Colon (tissue), 2 donors: ENCODE measurements around the gene TTBK1.

Experiments used
- FAIRE-seq: peaks from 2 replicates; lab custom pipeline; 2012; peaks lifted over from hg19 to GRCh38; lab: Jason Lieb, UNC
- donor health status: control.
- donor health status: control.

Gene TTBK1

DNA sequence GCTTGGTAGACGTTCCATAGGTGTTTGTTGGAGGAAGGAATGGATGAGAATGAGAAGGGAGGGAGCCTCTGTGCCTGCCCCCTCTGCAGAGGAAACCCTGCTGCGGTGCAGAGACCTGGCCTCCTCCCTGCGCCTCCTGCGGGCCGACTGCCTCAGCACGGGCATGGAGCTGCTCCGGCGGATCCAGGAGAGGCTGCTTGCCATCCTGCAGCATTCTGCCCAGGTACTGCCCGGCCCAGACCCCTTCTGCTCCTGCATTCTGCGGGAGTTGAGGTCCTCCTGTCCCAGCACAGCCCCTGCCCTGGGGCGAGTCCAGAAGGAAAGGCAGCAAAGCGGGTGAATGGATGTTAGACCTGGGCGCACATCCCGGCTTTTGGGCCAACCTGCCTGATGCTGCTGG, 20.1 kb upstream of the TTBK1 start:
- FAIRE-seq: no peak

DNA sequence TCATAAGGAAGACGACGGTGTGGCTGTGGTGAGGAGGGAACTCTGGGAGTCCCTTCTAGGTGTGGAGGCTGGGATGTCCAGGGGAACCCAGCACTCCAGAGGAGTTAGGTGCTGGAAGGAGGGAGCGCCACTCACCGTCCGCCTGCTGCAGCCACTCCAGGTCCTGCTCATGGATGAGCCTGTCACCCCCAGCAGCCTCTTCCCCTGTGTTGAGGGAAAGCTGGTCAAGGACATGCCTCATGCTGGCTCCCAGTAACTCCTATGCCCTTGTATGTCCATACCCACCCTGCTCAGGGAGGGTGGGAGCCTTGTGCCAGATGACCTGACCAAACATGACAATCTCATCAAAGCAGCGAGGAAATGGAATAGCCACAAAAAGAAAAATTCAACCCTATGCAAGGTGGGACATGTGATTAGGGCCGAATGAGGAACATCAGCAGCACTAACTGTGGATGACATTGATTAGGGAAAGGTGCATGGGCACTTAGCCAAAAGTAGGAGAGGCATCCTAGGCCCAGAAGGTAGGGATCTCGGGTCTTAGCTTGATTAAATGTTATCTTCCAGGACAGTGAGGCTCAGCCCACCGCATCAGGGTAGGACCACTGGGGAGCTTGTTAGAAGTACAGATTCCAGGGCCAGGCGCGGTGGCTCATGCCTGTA, 17.0 kb upstream of the TTBK1 start:
- no peak for FAIRE-seq

DNA sequence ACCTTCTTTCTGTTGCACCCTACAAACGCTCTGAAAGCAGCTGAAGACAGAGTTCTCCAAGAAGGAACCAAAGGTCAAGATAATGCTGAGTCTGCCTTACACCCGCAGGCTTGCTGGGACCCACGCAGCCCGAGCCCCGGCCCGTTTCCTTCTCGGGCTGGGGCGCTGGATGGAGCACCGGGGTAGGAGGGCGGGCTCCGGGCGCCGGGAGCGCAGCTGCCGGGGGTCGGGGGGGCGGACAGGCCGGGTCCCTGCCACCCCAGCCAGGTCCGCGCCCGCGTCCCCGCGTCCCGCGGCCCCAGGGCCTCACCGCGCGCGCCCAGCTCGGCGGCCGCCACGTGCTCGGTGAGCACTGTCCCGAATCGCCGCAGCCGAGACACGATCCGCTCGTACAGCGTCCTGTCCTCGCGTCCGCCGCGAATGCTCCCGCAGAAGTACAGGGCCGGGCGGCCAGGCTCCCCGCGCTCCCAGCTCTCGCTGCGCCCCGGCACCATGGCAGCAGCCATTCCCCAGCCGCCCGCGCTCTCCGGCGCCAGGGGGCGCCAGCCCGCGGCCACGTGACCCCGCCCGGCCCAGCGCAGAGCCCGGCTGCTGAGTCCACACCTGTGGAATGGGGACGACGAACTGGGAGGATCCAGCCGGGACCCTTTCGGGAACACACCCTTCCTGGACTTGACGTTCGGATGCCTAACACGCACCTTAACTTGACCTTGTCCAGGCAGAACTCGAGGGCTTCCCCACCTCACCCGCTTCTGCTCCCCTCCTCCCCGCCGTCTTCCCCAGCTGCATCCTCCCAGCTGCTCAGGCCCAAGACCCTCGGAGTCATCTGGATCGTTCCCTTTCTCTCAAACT, 14.1 kb upstream of the TTBK1 start, which contains the start of gene DNPH1:
DNPH1 (minus strand) TSS at position 531 of the 852 bp plus-strand sequence; CDS start at position 506, 25 bp downstream.
- FAIRE-seq: no peak

DNA sequence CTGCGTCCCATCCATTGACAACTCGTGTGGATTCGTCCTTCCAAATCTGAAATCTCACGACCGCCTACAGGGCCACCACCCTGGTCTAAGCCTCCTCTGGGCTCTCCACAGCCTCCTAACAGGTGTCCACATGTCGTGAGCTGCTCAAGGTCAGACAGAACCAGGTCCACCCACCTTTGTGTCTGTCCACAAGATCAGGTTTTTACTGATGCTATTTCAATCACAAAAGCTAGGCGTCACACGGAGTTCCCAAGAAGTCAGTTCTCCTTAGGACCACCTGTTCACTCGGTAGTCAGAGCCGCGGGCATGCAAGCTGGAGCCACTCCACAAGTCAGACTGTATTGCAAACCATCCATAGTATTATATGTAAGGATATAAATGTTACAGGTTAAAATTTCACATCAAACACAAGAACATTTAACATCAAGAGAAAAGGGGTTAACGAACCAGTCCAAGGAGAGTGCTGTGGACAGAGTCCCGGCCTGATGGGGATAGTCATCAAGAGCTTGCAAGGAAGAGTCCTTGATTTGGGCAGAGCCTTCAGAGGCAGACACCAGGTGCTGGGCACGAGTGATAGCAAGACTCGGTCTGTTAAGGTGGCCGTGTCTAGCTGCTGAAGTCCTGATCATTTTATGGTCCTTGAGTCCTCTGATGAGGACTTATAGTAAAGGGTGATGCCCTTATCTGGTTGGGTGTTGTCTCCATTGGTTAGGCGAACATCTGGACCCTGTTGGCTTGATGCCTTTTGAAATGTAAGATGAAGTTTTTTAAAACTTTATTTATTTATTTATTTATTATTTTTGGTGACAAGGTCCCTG, 13.3 kb upstream of the TTBK1 start:
- no peak for FAIRE-seq

DNA sequence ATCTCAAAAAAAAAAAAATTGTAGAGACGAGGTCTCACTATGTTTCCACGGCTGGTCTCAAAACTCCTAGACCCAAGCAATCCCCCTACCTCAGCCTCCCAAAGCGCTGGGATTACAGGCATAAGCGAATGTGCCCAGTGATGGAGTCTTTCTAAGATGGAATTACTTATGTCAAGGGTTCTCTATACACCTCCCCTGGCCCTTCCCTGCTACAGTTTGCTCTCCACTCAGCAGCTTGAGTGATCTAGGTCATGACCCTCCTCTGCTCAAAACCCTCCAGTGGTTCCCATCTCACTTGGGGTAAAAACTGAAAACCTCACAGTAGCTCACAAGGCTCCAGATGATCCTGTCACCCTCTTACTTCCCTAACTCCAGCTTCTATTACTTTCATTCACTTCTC, 12.2 kb upstream of the TTBK1 start:
- FAIRE-seq: no peak

DNA sequence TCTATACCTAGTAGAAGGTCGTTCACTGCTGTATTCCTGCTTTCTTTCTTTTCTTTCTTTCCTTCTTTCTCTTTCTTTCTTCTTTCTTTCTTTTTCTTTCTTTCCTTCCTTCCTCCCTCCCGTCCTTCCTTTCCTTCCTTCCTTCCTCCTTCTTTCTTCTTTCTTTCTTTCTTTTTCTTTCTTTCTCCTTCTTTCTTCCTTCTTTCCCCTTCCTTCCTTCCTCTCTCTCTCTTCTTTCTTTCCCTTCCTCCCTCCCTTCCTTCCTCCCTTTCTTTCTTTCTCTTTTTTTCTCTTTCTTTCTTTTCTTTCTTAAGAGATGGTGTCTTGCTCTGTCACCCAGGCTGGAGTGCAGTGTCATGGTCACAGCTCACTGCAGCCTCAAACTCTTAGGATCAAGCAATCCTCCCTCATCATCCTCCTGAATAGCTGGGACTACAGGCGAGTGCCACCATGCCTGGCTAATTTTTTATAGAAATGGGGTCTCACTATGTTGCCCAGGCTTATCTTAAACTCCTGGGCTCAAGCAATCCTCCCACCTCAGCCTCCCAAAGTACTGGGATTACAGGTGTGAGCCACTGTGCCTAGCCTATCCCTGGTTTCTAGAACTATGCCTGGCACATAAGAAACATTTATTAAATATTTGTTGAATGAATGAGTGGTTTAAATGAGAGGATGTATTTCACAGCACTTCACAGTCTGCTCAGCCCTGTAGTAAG, 11.4 kb upstream of the TTBK1 start:
- no peak for FAIRE-seq

DNA sequence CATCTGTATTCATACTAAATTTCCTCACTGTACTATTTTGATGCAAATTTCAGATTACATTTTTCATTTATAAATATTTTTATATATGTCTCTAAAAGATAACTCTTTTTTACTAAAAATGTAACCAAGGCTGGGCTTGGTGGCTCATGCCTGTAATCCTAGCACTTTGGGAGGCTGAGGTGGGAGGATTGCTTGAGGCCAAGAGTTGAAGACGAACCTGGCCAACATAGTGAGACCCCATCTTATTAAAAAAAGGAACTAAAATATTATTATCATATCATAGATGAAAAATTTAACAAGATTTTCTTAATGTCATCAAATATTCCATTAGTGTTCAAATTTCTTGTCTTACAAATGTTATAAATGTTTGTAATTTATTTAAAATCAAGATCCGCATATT, 7.4 kb upstream of the TTBK1 start:
- FAIRE-seq: no peak

DNA sequence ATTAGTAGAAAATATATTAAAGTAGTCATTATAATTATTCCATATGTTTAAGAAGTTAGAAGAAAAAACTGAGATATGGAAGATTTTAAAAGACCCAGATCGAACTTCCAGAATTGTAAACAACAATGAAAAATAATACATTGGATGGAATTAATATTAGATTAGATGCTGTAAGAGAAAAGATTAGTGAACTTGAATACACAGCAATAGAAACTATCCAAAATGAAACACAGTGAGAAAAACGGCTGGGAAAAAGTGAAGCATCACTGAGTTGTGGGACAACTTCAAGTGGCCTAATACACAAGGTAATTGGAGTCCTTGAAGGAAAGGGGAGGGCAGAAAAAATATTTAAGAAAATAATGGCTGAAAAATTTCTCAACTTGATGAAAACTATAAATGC, 4.2 kb upstream of the TTBK1 start:
- no peak for FAIRE-seq

DNA sequence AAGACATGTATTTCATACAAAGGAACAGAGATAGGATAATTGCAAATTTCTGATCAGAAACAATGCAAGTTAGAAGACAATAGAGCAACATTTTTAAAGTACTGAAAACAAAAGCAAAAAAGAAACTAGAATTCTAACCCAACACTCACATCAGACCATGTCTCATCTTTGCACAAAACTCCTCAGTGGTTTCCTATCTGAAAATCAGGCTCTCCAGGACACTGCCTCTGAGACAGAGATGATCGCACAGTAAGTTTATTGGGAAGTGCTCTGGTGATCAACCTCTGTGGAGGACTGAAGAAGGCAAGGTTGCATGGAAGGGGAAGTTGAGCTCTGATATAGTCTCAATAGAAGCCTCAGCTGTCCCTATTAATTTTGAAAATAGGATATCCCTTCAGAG, 2.3 kb upstream of the TTBK1 start:
- no peak for FAIRE-seq

DNA sequence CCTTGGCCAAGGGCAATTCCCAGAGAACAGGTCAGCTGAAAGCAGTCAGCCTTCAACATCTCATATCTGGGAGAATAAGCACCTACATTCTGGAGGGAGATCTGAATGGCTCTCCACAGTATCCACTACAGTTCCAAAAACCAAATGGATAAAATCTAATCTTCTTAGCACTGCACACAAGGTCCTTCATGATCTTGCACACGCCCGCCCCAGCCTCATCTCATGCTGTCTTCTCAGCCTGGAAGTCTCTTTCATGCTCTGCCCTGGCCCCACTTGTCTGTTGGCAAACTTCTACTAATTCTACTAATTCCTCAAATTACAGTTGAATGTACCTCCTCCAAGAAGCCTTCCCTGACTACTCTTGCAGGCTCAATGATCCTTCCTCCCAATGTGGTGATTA, 1.8 kb upstream of the TTBK1 start:
- no peak for FAIRE-seq

DNA sequence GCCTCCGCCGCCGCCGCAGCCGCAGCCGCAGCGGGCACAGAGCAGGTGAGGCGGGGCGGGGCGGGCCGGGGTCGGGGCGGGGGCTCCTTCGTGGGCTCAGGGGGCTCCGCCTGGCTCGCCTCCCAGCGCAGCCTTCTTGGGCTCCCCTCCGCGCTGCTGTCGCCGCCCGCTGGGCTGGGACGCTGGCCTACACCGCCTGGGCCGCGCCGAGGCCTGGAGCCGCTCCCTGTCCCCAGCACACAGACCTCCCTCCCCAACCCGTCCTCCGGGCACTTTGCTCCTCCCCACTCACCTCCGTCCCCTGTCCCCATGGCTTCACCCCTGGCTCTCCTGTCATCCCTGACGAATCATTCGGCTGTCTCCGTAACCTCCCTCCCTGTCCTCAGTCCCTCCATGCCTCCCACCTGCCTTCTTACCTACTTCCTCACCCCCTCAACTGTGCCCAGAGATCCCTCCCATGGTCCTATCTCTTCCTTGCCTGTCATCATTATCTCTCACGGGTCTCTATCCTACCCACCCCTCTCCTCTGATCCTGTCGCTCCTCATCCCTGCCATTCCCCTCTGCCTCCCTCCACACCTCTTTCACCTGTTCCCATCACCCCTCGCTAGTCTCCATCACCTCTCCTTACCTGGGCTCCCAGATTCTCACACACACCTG, 512 bp downstream of the TTBK1 start:
- no peak for FAIRE-seq

DNA sequence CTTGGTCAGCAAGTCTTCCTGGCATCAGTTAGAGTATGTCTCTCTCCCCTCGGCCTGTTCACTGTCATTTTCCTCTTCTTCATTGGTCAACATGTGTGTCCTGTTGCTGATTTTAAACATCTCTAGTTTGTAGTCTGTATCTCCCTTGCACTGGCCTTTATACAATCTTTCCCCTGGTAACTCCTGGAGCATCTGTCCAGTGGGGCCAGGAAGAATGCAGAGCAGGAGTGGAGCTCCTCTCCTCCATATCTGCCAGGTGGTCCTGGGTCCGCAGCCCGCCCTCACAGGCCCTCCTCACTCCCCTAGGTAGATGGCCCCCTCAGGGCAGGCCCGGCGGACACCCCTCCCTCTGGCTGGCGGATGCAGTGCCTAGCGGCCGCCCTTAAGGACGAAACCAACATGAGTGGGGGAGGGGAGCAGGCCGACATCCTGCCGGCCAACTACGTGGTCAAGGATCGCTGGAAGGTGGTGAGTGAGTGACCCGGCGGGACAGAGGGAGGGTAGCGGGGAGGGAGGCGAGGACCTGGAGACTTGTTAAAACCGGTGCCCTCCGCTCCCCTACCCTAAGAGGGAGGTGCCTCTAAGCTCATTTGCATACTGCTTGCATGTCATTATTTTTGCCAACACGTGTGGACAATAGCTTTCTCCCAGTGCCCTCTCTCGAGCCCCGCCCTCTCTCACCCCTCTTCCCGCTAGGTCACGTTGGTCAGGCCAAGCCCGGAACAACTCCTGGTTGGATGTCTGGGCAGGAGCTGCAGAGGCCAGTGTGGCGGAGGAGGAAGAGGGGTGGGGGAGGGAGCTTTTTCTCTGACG, 3.2 kb downstream of the TTBK1 start:
- FAIRE-seq: no peak

DNA sequence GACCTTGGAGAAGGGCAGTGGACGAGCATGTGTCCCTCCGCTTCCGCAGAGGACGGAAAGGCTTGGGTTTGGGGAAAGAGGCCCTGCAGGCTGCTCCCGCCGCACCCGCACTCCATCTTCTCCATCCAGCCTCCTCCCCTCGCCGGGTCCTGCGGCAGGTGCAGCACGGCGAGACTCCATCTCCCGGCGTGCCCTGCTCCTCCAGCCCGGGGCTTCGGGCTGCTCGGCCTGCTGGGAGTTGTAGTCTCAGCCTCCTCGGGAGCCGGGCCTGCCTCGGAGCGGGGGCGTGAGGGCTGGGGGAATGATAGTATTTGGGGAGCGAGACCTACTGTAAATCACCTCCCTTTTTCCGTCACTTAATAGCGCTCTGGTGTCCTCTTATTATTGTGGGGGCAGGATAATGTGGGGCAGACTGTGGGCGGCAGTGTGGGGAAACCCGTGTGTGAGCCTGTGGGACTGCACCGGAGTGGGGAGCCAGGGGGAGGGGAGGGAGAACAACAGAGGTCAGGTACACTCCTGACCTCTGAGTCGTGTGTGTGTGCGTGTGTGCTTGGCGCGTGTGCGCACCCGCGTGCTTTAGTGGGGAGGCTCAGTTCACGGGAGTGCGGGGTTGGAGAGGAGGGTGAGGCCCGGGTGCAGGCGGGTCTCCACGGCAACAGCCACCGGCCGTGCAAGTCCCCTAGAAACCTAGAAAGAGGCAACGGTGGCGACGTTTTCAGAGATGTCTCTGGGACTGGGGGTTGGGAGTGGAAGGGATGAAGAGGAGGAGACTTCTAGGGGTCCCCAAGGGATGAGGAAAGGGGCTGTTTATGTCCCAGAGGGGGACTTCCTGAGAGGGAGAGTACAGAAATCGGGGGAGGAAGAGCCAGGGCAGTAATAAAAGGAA, 4.1 kb downstream of the TTBK1 start:
- no peak for FAIRE-seq

DNA sequence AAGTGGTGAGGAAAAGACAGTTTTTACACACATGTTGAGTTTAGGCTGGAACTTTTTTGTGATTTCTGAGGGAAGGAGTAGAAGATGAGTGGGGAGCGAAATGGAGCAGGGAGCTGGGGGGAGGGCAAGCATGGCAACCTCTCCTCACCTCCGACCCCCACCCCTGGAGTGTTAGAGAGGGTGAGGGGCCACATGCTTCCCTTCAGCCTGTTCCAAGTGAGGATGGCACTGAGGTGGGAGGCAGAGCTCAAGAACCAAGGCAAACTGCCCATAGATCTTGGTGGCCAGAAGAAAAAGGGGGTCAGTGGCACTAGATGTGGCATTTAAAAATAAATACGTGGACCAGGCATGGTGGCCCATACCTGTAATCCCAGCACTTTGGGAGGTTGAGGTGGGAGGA, 4.8 kb downstream of the TTBK1 start:
- no peak for FAIRE-seq

DNA sequence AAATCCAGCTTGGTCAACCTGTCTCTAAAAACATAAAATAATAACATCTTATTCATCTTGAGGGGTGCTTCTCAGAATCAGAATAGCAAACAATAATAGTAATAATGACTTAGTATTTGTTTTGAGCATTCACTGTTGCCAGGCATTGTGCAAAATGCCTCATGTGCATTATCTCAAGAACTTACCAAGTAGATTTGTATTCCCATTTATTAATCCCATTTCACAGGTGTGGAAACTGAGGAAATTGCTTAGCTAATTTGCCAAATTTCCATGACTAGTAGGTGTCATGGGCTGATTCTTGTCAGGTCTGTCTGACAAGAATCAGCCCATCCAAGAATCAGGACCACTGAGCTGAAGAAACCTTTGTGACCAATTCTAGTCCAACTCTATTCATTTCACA, 5.5 kb downstream of the TTBK1 start:
- FAIRE-seq: no peak

DNA sequence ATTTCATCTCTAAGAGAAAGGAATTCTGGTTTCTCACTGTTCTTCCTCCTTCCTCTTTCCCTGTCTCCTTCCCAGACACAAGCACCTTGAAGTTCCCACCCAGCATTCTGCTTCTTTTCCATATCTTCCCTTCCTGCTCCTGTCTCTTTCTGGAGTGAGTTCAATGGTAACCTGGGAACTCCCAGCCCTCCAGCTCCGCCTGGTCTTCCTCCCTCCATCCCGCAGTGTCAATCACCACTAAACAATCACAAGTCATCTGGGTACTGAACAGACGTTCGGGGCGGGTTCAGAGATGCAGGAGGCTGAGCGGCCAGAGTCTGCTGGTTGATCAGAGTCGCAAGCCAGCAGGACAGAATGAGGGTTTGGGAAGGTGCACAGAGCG, 7.7 kb downstream of the TTBK1 start:
- no peak for FAIRE-seq

DNA sequence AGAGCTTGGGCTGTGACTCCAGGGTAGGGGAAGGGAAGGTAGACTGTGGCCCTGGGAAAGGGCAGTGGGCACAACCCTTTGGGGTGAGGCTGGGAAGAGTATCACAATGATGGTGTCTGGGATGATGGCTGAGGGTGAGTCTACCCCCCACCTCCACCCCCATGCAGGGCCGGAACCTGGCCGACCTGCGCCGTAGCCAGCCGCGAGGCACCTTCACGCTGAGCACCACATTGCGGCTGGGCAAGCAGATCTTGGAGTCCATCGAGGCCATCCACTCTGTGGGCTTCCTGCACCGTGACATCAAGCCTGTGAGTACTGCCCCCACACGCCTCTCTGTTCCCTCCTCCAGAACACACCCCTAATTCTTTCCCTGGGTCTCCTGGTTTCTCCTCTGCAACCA, 10.1 kb downstream of the TTBK1 start:
- FAIRE-seq: no peak

DNA sequence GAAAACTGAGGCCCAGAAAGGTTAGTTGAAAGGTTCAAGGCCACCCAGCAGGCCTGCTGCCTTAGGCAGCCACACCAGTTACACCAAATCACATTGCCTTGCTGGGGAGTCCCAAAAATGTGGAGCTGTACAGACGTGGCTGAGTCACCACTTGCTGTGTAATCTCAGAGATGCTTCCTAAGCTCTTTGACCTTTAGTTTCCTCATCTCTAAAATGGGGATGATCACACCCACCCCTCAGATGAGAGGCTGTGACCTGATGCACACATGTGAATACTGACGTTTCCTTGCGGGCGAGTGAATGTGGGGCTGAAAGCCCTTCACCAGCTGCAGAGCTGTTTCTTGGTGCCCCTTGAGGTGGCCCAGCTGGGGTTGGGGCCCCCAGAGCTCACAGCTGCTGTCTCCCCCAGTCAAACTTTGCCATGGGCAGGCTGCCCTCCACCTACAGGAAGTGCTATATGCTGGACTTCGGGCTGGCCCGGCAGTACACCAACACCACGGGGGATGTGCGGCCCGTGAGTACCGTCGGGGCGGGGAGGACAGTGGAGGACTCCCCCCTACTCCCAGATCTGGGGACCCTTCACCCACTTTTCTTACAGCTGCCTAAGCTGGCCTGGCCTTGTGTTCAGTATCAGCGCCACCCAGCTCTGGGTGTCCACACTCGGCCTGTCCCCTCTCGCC, 11.0 kb downstream of the TTBK1 start:
- FAIRE-seq: no peak

DNA sequence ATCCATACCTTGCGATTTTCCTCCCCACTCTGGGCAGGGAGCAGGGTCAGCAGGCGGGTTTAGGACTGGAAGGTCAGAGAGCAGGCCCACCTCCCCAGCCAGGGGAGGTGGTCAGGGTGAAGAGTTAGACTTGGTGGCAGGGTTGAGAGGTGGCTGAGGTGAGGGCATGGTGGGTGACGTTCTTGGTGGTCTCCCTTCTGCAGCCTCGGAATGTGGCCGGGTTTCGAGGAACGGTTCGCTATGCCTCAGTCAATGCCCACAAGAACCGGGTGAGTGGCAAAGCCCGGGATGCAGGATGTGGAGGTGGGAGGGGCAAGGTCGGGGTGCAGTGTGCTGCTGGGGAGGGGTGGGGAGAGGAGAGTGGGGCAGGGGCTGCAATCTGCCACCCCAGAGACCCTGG, 11.6 kb downstream of the TTBK1 start:
- FAIRE-seq: no peak
